IgD-negative memory B cell (primary cell): ENCODE data around the gene SEMA4F. TPM values are rescaled to one million over a fixed set of nuclear protein-coding genes. Genes with fewer than 3 reads are reported as not detected.
A peak's percentile ranks its signal among the peaks of the same experiment; 100 is the strongest.
"Not testable (repeated sequence)": the region's sequence is repeated elsewhere in the genome, so short reads cannot be mapped to it uniquely, and the experiment has no call there.

Source experiments
- H3K27ac Mint-ChIP-seq, 3 donors: one replicate each; pipeline ENCODE4 v1.8.0; 2020 to 2022; ENCODE audit warnings: mild to moderate bottlenecking in 3 of 3, mixed read lengths in 3 of 3, moderate library complexity in 1 of 3
- H3K27me3 Mint-ChIP-seq: one replicate; pipeline ENCODE4 v1.8.0; 2021; ENCODE audit warnings: mixed read lengths
- H3K36me3 Mint-ChIP-seq: one replicate; pipeline ENCODE4 v1.8.0; 2020; ENCODE audit warnings: mild to moderate bottlenecking, mixed read lengths
- H3K4me1 Mint-ChIP-seq, 3 donors: one replicate each; pipeline ENCODE4 v1.8.0; 2020 to 2022; ENCODE audit warnings: mixed read lengths in 3 of 3, mild to moderate bottlenecking in 1 of 3
- H3K4me3 Mint-ChIP-seq, 4 donors: one replicate each; pipeline ENCODE4 v1.8.0; 2020 to 2022; ENCODE audit warnings: mild to moderate bottlenecking in 4 of 4, mixed read lengths in 4 of 4, moderate library complexity in 3 of 4
- H3K9me3 Mint-ChIP-seq, 3 donors: one replicate each; pipeline ENCODE4 v1.8.0; 2020 to 2021; ENCODE audit warnings: mixed read lengths in 3 of 3, mild to moderate bottlenecking in 1 of 3
- polyA plus RNA-seq: library from polyadenylated mRNA; unstranded; fragments of 300-500 nt; fragmentation: Illumina TruSeq; gene quantifications from one replicate; pipeline ENCODE4 v1.2.3, GENCODE V29; 2021

SEMA4F gene
- 6.4 TPM for polyA plus RNA-seq

GRCh38 chr2:74653985-74654882 lies at the start of gene SEMA4F:
Gene SEMA4F, plus strand, starts transcription at chr2:74654247. Its CDS starts 130 bp downstream, at chr2:74654377.
- Mint-ChIP-seq H3K27me3 (peaks cover 6% of the 10 kb centered on the region), H3K9me3 (no peaks in the 10 kb centered on the region), H3K4me3 (peak within 1 kb of the TSS; percentile 93 to 99 (median 97)), H3K27ac (peak within 1 kb of the TSS; percentile 78 to 96 (median 94)), H3K36me3 (peaks cover 7% of the 10 kb centered on the region), H3K4me1 (peaks cover 9 to 14% (median 12%) of the 10 kb centered on the region in 3 donors)

GRCh38 chr2:74606927-74607326 lies 47.1 kb upstream of the SEMA4F start:
- no peaks in the 10 kb centered on the region for H3K9me3 Mint-ChIP-seq
- H3K4me1 Mint-ChIP-seq, result peaks cover 0 to 2% (median 2%) of the 10 kb centered on the region in 3 donors
- no peak overlapping the region for H3K27ac Mint-ChIP-seq
- H3K36me3 Mint-ChIP-seq, result no peaks in the 10 kb centered on the region
- no peak overlapping the region for H3K4me3 Mint-ChIP-seq
- H3K27me3 Mint-ChIP-seq, result peaks cover 20% of the 10 kb centered on the region

- Mint-ChIP-seq H3K27ac (no peak overlapping the region), H3K4me1 (peaks cover 14 to 22% (median 20%) of the 10 kb centered on the region in 3 donors), H3K4me3 (no peak overlapping the region), H3K36me3 (no peaks in the 10 kb centered on the region), H3K27me3 (peaks cover 19% of the 10 kb centered on the region), H3K9me3 (no peaks in the 10 kb centered on the region)
Observed at GRCh38 chr2:74617122-74617521, 36.9 kb upstream of the SEMA4F start.

GRCh38 chr2:74618410-74619083 lies 35.5 kb upstream of the SEMA4F start:
- Mint-ChIP-seq H3K9me3 (no peaks in the 10 kb centered on the region), H3K36me3 (no peaks in the 10 kb centered on the region), H3K4me1 (peaks cover 14 to 22% (median 20%) of the 10 kb centered on the region in 3 donors), H3K27me3 (peaks cover 11% of the 10 kb centered on the region), H3K4me3 (no peak overlapping the region), H3K27ac (no peak overlapping the region)

GRCh38 chr2:74619651-74620297 lies 34.3 kb upstream of the SEMA4F start:
- peak overlapping the region in 2 of 4 donors; percentile 61 to 72 for H3K4me3 Mint-ChIP-seq
- peak overlapping the region in 2 of 3 donors; percentile 20 to 71 for H3K27ac Mint-ChIP-seq
- H3K27me3 Mint-ChIP-seq, result peaks cover 3% of the 10 kb centered on the region
- H3K9me3 Mint-ChIP-seq, result no peaks in the 10 kb centered on the region
- no peaks in the 10 kb centered on the region for H3K36me3 Mint-ChIP-seq
- H3K4me1 Mint-ChIP-seq, result peaks cover 14 to 22% (median 20%) of the 10 kb centered on the region in 3 donors

- peaks cover 14 to 22% (median 20%) of the 10 kb centered on the region in 3 donors for H3K4me1 Mint-ChIP-seq
- no peak overlapping the region for H3K27ac Mint-ChIP-seq
- H3K36me3 Mint-ChIP-seq, result no peaks in the 10 kb centered on the region
- no peaks in the 10 kb centered on the region for H3K9me3 Mint-ChIP-seq
- peak overlapping the region in 2 of 4 donors; percentile 33 to 80 for H3K4me3 Mint-ChIP-seq
- no peaks in the 10 kb centered on the region for H3K27me3 Mint-ChIP-seq
Observed at GRCh38 chr2:74620671-74621070, 33.4 kb upstream of the SEMA4F start.

- Mint-ChIP-seq H3K27ac (peak overlapping the region in 1 of 3 donors; percentile 6), H3K9me3 (no peaks in the 10 kb centered on the region), H3K36me3 (no peaks in the 10 kb centered on the region), H3K4me1 (no peaks in the 10 kb centered on the region), H3K4me3 (no peak overlapping the region), H3K27me3 (no peaks in the 10 kb centered on the region)
Observed at GRCh38 chr2:74625658-74626425, 28.2 kb upstream of the SEMA4F start.

- Mint-ChIP-seq H3K4me3 (no peak overlapping the region), H3K9me3 (peaks cover 0 to 1% (median 0%) of the 10 kb centered on the region in 3 donors), H3K4me1 (no peaks in the 10 kb centered on the region), H3K36me3 (no peaks in the 10 kb centered on the region), H3K27me3 (no peaks in the 10 kb centered on the region), H3K27ac (no peak overlapping the region)
Observed at GRCh38 chr2:74628538-74629105, 25.4 kb upstream of the SEMA4F start.

GRCh38 chr2:74630454-74630853 lies 23.6 kb upstream of the SEMA4F start:
- H3K4me1 Mint-ChIP-seq, H3K4me3 Mint-ChIP-seq, H3K9me3 Mint-ChIP-seq, H3K27ac Mint-ChIP-seq, H3K36me3 Mint-ChIP-seq, H3K27me3 Mint-ChIP-seq: not testable (repeated sequence)

- no peak overlapping the region for H3K27ac Mint-ChIP-seq
- peaks cover 4% of the 10 kb centered on the region for H3K27me3 Mint-ChIP-seq
- H3K36me3 Mint-ChIP-seq, result no peaks in the 10 kb centered on the region
- no peaks in the 10 kb centered on the region for H3K4me1 Mint-ChIP-seq
- peaks cover 0 to 1% (median 0%) of the 10 kb centered on the region in 3 donors for H3K9me3 Mint-ChIP-seq
- no peak overlapping the region for H3K4me3 Mint-ChIP-seq
Observed at GRCh38 chr2:74632209-74632938, 21.7 kb upstream of the SEMA4F start.

- no peaks in the 10 kb centered on the region for H3K4me1 Mint-ChIP-seq
- H3K9me3 Mint-ChIP-seq, result peaks cover 0 to 1% (median 0%) of the 10 kb centered on the region in 3 donors
- H3K27me3 Mint-ChIP-seq, result peaks cover 4% of the 10 kb centered on the region
- no peaks in the 10 kb centered on the region for H3K36me3 Mint-ChIP-seq
- H3K27ac Mint-ChIP-seq, result no peak overlapping the region
- no peak overlapping the region for H3K4me3 Mint-ChIP-seq
Observed at GRCh38 chr2:74632939-74633312, 21.1 kb upstream of the SEMA4F start.

- Mint-ChIP-seq H3K27ac (no peak overlapping the region), H3K27me3 (peaks cover 17% of the 10 kb centered on the region), H3K9me3 (no peaks in the 10 kb centered on the region), H3K36me3 (peaks cover 2% of the 10 kb centered on the region), H3K4me3 (no peak overlapping the region), H3K4me1 (no peaks in the 10 kb centered on the region)
Observed at GRCh38 chr2:74639550-74639949, 14.5 kb upstream of the SEMA4F start.

- no peaks in the 10 kb centered on the region for H3K9me3 Mint-ChIP-seq
- no peaks in the 10 kb centered on the region for H3K36me3 Mint-ChIP-seq
- peaks cover 20% of the 10 kb centered on the region for H3K27me3 Mint-ChIP-seq
- H3K4me1 Mint-ChIP-seq, result peaks cover 0 to 3% (median 2%) of the 10 kb centered on the region in 3 donors
- H3K4me3 Mint-ChIP-seq, result no peak overlapping the region
- H3K27ac Mint-ChIP-seq, result no peak overlapping the region
Observed at GRCh38 chr2:74645344-74645743, 8.7 kb upstream of the SEMA4F start.

GRCh38 chr2:74646201-74646600 lies 7.8 kb upstream of the SEMA4F start:
- H3K4me1 Mint-ChIP-seq, result peaks cover 0 to 3% (median 2%) of the 10 kb centered on the region in 3 donors
- no peaks in the 10 kb centered on the region for H3K9me3 Mint-ChIP-seq
- no peak overlapping the region for H3K27ac Mint-ChIP-seq
- H3K27me3 Mint-ChIP-seq, result peaks cover 16% of the 10 kb centered on the region
- no peaks in the 10 kb centered on the region for H3K36me3 Mint-ChIP-seq
- no peak overlapping the region for H3K4me3 Mint-ChIP-seq
